GM18873 (cell line): ENCODE data around the gene HDAC11.
"Not testable (repeated sequence)": the region's sequence is repeated elsewhere in the genome, so short reads cannot be mapped to it uniquely, and the experiment has no call there.

ENCODE experiments used
- ATAC-seq: cut with Tn5 transposase; IDR thresholded peaks from one replicate; pipeline ENCODE4 v1.9.1; 2021; ENCODE audit warnings: mild to moderate bottlenecking, moderate library complexity, moderate number of reproducible peaks; ENCODE audit not compliant: unreplicated experiment, low FRiP score

Gene HDAC11

GRCh38 chr3:13519006-13519791 lies 39.1 kb downstream of the HDAC11 start:
- no peak for ATAC-seq

DNA sequence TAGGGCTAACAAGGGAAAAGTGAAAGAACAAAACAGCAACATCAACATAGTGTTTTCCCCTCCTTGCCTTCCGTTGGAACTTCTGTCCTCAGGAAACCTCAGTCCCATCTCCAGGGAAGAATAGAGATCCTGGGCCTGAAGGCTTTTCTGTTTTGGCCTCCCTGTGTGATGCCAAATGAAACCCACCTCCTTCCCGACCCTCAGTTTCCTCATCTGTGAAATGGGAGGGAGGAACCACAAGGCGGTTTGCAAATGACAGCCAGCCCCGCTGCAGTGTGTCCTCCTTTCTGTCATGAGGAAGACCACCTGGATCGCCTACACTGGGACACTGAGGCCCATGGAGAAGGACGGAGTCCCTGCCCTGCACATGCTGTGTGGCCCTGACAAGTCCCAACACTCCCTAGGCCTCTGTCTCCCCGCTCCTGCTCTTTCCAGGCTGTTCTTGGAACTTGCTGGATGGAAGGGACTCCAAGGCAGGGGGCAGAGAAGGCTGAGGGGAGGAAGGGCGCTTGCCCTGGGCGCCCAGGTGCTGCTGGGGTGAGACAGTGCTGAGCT lies 40.3 kb downstream of the HDAC11 start:
- no peak for ATAC-seq

DNA sequence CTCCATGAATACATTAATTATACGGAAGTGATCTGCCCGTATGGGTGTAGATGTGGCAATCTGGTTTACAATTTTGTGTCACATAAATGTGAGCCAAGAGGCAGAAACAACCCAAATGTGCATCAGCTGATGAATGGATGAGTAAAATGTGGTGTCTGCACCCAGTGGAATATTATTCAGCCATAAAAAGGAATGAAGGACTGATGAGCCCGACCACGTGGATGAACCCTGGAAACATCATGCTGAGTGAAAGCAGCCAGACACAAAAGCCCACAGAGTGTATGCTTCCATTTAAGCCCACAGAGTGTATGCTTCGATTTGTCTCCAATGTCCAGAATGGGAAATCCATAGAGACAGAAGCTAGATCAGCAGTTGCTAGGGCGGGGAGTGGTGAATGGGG lies 41.2 kb downstream of the HDAC11 start:
- no peak for ATAC-seq

- ATAC-seq = not testable (repeated sequence)
Measured at GRCh38 chr3:13521749-13522148, 41.6 kb downstream of the HDAC11 start.

- ATAC-seq = no peak
Measured at GRCh38 chr3:13522236-13522635, 42.1 kb downstream of the HDAC11 start.

DNA sequence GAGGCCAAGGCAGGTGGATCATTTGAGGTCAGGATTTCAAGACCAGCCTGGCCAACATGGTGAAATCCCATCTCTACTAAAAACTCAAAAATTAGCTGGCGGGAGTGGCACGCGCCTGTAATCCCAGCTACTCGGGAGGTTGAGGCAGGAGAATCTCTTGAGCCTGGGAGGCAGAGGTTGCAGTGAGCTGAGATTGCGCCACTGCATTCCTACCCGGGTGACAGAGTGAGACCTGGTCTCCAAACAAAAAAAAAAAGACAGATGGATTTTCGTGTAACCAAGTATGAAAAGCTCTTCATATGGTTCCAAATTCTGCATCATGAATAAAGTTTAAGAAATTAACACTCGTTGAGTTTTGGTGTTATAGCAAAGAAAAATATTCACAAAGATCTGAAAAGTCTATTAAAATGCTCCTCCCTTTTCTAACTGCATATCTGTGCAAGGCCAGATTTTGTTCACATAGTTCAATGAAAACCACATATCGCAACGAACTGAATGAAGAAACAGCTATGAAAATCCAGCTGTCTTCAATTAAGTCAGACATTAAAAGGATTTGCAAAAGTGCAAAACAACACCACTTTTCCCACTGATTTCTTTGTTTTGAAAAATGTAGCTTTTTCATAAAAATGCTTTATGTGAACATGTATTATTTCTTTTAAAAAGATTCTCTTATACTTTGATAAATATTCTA lies 45.0 kb downstream of the HDAC11 start:
- no peak for ATAC-seq

DNA sequence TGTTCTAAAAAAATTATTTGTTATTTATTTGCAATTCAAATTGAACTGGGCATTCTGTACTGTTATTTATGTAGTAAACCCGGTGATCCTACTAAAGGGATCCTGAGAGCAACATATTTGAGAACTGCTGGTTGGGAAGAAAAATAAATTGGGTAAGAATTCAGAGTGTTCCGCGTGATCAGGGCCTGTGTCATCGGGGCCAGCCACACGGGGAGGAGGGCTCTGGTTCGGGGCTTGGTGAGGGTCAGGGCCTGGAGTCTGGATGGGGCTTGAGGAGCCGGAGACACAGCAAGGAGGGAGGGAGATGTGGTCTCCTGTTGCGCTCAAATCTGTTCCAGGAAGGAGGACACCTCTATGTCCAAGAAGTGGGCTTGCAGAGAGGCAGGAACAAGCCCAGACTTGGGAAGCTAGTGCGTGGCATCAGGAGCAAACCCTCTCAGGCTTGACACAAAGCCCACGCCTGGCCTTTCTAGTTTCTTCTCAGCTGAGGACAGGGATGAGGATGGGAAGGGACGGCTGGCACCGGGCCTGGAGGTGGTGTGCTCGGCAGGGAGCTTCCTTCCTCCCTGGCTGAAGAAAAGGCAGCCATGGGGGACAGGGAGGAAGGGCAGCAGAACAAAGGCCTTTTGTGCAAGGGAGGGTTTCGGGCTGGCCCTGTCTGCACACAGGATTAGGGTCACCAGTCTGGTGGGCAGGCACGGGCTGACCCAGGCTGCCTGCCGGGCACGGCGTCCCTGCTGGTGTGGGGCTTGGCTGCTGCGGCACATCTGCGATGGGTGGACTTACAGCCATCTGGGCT lies 45.9 kb downstream of the HDAC11 start:
- ATAC-seq = no peak

DNA sequence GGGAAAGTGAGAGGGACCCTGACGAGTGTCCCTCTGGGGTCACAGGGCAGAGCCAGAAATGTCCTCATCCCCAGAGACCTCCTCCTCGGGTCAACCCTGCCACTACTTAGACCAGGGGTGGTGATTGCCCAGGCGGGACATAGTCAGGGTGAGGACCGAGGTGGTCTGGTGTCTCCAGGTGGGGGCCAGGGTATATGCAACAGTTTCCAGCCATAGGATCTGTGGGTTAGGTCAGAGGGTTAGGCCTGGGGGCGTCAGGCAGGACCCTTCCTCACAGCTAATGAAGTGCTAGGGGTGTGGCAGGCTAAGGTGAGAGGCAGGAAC lies 46.5 kb downstream of the HDAC11 start:
- ATAC-seq = no peak

DNA sequence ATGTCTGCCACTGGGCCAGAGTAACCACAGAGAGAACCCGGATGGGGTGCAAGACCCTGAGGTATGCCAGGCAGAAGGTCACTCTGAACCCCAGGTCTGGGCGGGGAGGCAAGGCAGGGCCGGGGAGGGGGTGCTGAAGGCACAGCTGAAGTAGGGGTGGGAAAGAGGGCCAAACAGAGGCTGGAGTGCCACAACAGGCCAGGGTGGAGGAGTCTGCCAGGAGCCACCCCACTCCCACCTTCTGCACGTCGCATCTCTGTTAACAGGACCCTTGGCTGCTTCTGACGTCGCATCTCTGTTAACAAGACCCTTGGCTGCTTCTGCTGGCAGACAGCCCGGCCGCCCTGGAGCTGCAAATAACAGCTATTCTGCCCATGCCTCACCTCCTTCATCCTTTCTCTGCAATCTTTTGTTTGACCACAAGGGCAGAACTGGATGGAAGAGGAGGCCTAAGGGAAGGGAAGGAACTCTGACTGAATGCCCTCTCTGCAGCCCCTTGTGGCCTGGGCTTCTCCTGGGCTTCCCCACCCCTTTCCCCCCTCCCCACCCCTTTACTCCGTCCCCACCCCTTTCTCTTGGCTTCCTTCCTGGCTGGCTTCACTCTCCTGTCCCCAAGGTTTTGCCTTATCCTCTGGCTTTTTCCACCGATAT lies 48.2 kb downstream of the HDAC11 start:
- ATAC-seq = no peak

DNA sequence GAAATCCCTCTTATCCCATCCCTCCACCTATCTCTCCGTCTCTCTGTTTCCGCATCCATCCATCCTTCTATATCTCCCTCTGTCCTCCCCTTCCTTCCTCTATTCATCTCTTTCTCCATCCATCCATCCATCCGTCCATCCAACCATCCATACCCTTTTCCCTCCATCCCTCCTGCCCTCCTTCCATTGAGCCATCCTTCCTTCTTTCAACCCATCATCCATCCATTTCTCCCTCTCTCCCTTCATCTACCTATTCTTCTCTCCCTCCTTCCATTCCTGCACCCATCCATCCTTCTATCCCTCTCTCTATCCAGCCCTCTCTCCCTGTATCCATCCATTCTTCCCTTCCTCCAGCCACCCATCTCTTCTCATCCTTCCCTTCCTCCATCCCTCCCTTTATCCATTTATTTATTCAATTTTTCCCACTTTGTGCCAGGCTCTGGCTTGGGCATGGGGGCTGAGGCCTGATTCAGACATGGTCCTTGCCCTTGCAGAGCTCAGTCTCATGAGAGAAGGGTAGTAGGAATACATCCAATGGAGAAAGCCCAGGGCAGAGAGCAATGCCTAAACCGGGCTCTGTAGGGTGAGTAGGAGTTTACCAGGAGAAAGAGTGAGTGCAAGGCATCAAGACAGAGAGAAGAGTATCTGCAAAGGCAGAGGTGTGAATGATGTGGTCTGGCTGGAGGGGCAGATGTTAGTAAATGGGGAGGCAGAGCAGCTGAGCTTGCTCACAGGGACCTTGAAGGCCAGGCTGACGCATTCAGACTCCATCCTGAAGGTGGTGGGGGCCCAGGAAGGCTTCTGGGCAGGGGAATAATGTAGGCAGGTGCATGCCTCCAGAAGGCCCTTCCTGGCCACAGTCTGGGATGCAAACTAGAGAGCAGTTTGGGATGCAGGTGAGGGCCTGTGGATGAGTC lies 49.3 kb downstream of the HDAC11 start:
- ATAC-seq = no peak

DNA sequence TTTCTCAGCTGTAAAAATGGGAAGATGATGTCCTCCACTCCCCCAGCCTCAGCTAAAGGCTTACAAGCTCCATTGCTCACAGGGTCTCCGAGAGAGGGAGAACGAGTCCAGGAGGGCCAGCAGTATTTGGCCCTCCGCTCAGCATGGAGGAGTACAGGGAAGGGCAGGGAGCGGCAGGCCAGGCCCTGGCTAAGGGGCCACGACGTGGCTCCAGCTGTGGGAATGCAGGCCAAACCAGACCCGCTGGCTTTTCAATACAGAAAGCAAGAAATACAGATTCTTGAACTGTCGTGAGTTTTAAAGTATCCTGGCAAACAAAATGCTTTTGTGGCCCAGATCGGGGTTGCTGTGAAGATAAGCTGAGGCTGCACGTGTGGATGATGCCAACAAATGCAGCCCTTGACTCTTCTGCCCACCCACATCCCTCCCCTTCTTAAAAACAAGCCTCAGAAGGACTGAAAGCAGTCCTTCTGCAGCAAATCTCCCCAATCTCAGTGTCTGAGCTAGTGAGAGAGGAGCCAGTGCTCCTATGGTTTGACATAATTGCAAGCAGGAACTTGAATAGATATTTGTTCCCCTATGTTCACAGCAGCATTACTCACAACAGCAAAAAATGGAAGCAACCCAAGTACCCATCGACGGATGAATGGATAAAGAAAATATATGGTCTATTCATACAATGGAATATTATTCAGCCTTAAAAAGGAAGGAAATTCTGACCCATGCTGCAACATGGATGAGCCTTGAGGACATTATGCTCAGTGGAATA lies 50.3 kb downstream of the HDAC11 start:
- no peak for ATAC-seq

- no peak for ATAC-seq
Measured at GRCh38 chr3:13532085-13532484, 52.0 kb downstream of the HDAC11 start.

- no peak for ATAC-seq
Measured at GRCh38 chr3:13532631-13533030, 52.5 kb downstream of the HDAC11 start.

- no peak for ATAC-seq
Measured at GRCh38 chr3:13533885-13534301, 53.8 kb downstream of the HDAC11 start.

DNA sequence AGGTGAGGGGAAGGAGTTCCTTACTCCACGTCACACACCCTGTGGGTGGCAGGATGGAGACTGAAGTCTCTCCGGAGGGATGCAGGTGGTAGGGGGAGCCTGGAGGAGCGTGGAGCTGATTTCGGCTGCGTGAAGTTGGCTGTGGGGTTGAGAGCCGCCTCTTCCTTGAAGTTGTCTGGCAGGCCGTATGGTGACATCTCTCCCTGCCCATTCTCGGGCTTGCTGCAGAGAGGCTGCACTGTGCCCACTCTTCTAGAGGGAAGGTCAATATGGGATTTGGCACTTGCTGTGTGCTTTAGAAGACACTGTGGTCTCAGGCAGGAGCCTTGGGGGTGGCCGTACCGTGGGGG lies 55.4 kb downstream of the HDAC11 start:
- no peak for ATAC-seq

DNA sequence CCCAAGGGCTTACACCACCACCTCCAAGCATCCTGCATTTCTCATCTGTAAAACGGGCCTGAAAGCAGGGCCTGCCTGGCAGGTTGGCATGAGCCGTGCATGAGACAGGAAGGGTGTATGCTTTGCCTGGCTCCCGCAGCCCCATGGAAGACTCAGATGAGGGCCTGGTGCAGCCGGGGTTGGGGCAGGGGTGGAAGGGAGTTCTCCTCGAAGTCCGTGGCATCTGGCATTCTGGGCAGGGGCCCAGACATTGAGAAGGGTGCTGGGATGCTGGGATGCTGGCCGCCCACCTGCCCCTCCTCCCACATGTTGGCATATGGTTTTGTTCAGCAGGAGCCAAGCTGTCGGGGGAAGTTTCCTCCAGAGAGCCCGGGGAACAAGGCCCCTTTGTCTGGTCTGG lies 55.8 kb downstream of the HDAC11 start:
- ATAC-seq = no peak

DNA sequence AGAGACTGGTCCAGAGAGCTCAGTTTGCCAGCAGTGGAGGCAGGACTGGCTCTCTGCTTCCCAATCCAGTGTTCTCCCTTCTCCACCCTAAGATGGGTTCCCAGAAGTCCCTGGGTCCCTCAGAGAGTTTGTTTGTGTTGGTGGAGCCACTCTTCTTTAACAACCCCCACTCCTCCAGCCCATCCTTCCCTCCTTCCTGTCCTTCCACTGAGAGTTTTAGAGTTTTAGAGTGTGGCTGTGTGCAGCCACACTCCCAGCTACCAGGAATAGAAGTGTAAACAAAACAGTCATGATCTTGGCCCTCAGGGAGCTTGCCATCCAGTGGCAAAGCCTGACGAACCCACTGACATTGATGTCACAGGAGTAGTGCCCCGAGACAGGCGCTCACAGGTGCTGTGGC lies 56.3 kb downstream of the HDAC11 start:
- no peak for ATAC-seq

DNA sequence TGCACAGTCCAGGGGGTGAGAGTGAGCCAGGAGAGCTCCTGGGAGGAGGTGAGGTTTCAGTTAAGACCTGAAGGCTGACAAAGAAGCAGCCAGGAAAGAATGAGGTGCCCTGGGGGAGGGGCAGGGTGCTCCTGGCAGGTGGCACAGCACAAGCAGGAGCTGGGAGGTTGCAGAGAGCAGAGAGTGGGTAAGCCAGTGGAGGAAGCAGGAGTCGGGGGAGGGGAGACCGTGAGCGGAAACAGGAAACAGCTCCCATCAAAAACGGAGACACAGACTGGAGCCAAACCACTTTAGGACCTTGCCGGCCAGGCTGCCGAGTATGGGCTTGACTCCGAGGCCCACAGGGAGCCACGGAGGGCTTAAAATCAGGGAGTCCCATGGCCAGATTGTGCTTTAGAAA lies 56.7 kb downstream of the HDAC11 start:
- no peak for ATAC-seq
